WTC11 (cell line): ENCODE data around the gene MESD. TPM values are rescaled to one million over a fixed set of nuclear protein-coding genes. Genes with fewer than 3 reads are reported as not detected.

Experiments
- ATAC-seq: fragments of 200-7000 bp; cut with Tn5 transposase; 2 replicates; pipeline ENCODE4 v1.10.0; 2021; ENCODE audit warnings: mild to moderate bottlenecking, moderate library complexity
- CTCF ChIA-PET: fragments of 300-600 bp; sonication (Branson Sonifier 250); formaldehyde crosslinking; loops from one replicate; lab custom pipeline; 2021; ENCODE audit warnings: antibody characterized with exemption; lab: Charles Lee
- POLR2A ChIA-PET: fragments of 350-600 bp; sonication (Branson Sonifier 250); formaldehyde crosslinking; loops from one replicate; lab custom pipeline; 2021; ENCODE audit warnings: antibody characterized with exemption; lab: Charles Lee
- DNase-seq: peaks from one replicate; pipeline ENCODE4 v3.0.0; 2021; ENCODE audit warnings: low spot score
- H3K27ac Mint-ChIP-seq: 2 replicates; pipeline ENCODE4 v1.8.0; 2021; ENCODE audit warnings: mixed read lengths
- H3K27me3 Mint-ChIP-seq: 2 replicates; pipeline ENCODE4 v1.8.0; 2021; ENCODE audit warnings: low read depth, mild to moderate bottlenecking, moderate library complexity, mixed read lengths
- H3K36me3 Mint-ChIP-seq: 2 replicates; pipeline ENCODE4 v1.8.0; 2021; ENCODE audit warnings: mixed read lengths
- H3K4me1 Mint-ChIP-seq: 2 replicates; pipeline ENCODE4 v1.8.0; 2022; ENCODE audit warnings: mixed read lengths
- H3K4me3 Mint-ChIP-seq: 2 replicates; pipeline ENCODE4 v1.8.0; 2021; ENCODE audit warnings: mild to moderate bottlenecking, moderate library complexity, mixed read lengths
- H3K9me3 Mint-ChIP-seq: 2 replicates; pipeline ENCODE4 v1.8.0; 2021; ENCODE audit warnings: mixed read lengths
- E2F4 ChIP-seq: sonication (generic); formaldehyde crosslinking; IDR thresholded peaks from 2 replicates; pipeline ENCODE4 v1.8.1; 2022; ENCODE audit warnings: low read depth, mild to moderate bottlenecking, moderate library complexity, missing genetic modification reagents, borderline replicate concordance
- FOXK1 ChIP-seq: sonication (generic); formaldehyde crosslinking; IDR thresholded peaks from 2 replicates; pipeline ENCODE4 v1.8.0; 2022; ENCODE audit warnings: mild to moderate bottlenecking, moderate library complexity, missing genetic modification reagents
- GRHL2 ChIP-seq: fragments of 250-450 bp; sonication (Bioruptor Pico); IDR thresholded peaks from 2 replicates; pipeline ENCODE4 v1.8.0; 2022; ENCODE audit warnings: mild to moderate bottlenecking, moderate library complexity; ENCODE audit not compliant: insufficient replicate concordance, severe bottlenecking
- HMGXB4 ChIP-seq: sonication (generic); formaldehyde crosslinking; IDR thresholded peaks from 2 replicates; pipeline ENCODE4 v1.8.1; 2023; ENCODE audit warnings: mild to moderate bottlenecking, moderate library complexity, missing genetic modification reagents
- IRF1 ChIP-seq: sonication (generic); formaldehyde crosslinking; IDR thresholded peaks from 2 replicates; pipeline ENCODE4 v1.8.0; 2023; ENCODE audit warnings: missing genetic modification reagents
- IRF2 ChIP-seq: sonication (generic); formaldehyde crosslinking; IDR thresholded peaks from 2 replicates; pipeline ENCODE4 v1.8.0; 2022; ENCODE audit warnings: low read depth, missing genetic modification reagents, borderline replicate concordance
- MAX ChIP-seq: sonication (generic); formaldehyde crosslinking; IDR thresholded peaks from 2 replicates; pipeline ENCODE4 v1.8.0; 2022; ENCODE audit warnings: mild to moderate bottlenecking, missing genetic modification reagents
- PREB ChIP-seq: sonication (generic); formaldehyde crosslinking; IDR thresholded peaks from 2 replicates; pipeline ENCODE4 v1.8.1; 2022; ENCODE audit warnings: mild to moderate bottlenecking, missing genetic modification reagents, moderate library complexity, borderline replicate concordance
- RELA ChIP-seq: sonication (generic); formaldehyde crosslinking; IDR thresholded peaks from 2 replicates; pipeline ENCODE4 v1.8.1; 2022; ENCODE audit warnings: missing genetic modification reagents, mild to moderate bottlenecking, borderline replicate concordance
- SMAD4 ChIP-seq: sonication (generic); formaldehyde crosslinking; IDR thresholded peaks from 2 replicates; pipeline ENCODE4 v1.8.0; 2022; ENCODE audit warnings: mild to moderate bottlenecking, missing genetic modification reagents
- SOX15 ChIP-seq: fragments of 250-450 bp; sonication (Bioruptor Pico); IDR thresholded peaks from 2 replicates; pipeline ENCODE4 v1.9.0; 2021; ENCODE audit warnings: mild to moderate bottlenecking
- STAT6 ChIP-seq: sonication (generic); formaldehyde crosslinking; conservative IDR thresholded peaks from 2 replicates; pipeline ENCODE4 v1.8.1; 2023; ENCODE audit warnings: mild to moderate bottlenecking, low read depth, missing genetic modification reagents, moderate library complexity
- TEAD4 ChIP-seq: sonication (generic); formaldehyde crosslinking; IDR thresholded peaks from 2 replicates; pipeline ENCODE4 v1.8.0; 2022; ENCODE audit warnings: mild to moderate bottlenecking, missing genetic modification reagents
- TP53 ChIP-seq: sonication (generic); formaldehyde crosslinking; IDR thresholded peaks from 2 replicates; pipeline ENCODE4 v1.8.1; 2023; ENCODE audit warnings: mild to moderate bottlenecking, missing genetic modification reagents
- USF2 ChIP-seq: sonication (generic); formaldehyde crosslinking; IDR thresholded peaks from 2 replicates; pipeline ENCODE4 v1.8.1; 2023; ENCODE audit warnings: mild to moderate bottlenecking, missing genetic modification reagents, moderate library complexity
- ZBTB21 ChIP-seq: sonication (generic); formaldehyde crosslinking; IDR thresholded peaks from 2 replicates; pipeline ENCODE4 v1.8.1; 2023; ENCODE audit warnings: mild to moderate bottlenecking, missing genetic modification reagents, borderline replicate concordance
- ZBTB43 ChIP-seq: sonication (generic); formaldehyde crosslinking; IDR thresholded peaks from 2 replicates; pipeline ENCODE4 v1.8.1; 2023; ENCODE audit warnings: mild to moderate bottlenecking, missing genetic modification reagents
- ZNF219 ChIP-seq: sonication (generic); formaldehyde crosslinking; IDR thresholded peaks from 2 replicates; pipeline ENCODE4 v1.8.0; 2023; ENCODE audit warnings: missing genetic modification reagents, mild to moderate bottlenecking, borderline replicate concordance
- ZNF263 ChIP-seq: sonication (generic); formaldehyde crosslinking; IDR thresholded peaks from 2 replicates; pipeline ENCODE4 v1.8.1; 2022; ENCODE audit warnings: low read depth, mild to moderate bottlenecking, moderate library complexity, missing genetic modification reagents
- ZNF532 ChIP-seq: fragments of 250-450 bp; sonication (Bioruptor Pico); IDR thresholded peaks from 2 replicates; pipeline ENCODE4 v1.9.0; 2021; ENCODE audit warnings: mild to moderate bottlenecking, borderline replicate concordance
- total RNA-seq: library from RNA; stranded (reverse); gene quantifications from 3 replicates; pipeline ENCODE4 v1.2.3, GENCODE V29; 2021

The MESD gene
- total RNA-seq, 1 experiment from 2014 or later: 28.3 TPM

- TF ChIP-seq ZNF532 (no peak), USF2 (no peak), ZNF219 (CRISPR knock-in tag) (no peak), TP53 (no peak), SOX15 (CRISPR knock-in tag) (no peak), ZNF263 (CRISPR knock-in tag) (no peak), ZBTB43 (CRISPR knock-in tag) (no peak), PREB (no peak)
These were observed 63.5 kb downstream of the MESD start (continued) for GRCh38 chr15:80926126-80926525.

GRCh38 chr15:80925597-80926059, 64.0 kb downstream of the MESD start:
- no peak overlapping the region for H3K4me3 Mint-ChIP-seq
- no peaks in the 10 kb centered on the region for H3K36me3 Mint-ChIP-seq
- no peaks in the 10 kb centered on the region for H3K9me3 Mint-ChIP-seq
- H3K27me3 Mint-ChIP-seq: no peaks in the 10 kb centered on the region
- DNase-seq: no peak
- H3K4me1 Mint-ChIP-seq: no peaks in the 10 kb centered on the region
- no peak for ATAC-seq
- no peak overlapping the region for H3K27ac Mint-ChIP-seq
- ChIA-PET CTCF (interaction anchor here (0.9 kb wide), 1 partner anchor 341 kb away, joined by 3 read pairs; no protein-coding TSS in a partner anchor), POLR2A (no interaction called here)
- TF ChIP-seq TEAD4 (CRISPR knock-in tag) (no peak), HMGXB4 (no peak), TP53 (no peak), E2F4 (CRISPR knock-in tag) (no peak), STAT6 (no peak), ZBTB21 (CRISPR knock-in tag) (no peak), RELA (CRISPR knock-in tag) (no peak), IRF1 (no peak), FOXK1 (CRISPR knock-in tag) (no peak), GRHL2 (CRISPR knock-in tag) (no peak), MAX (no peak), SMAD4 (CRISPR knock-in tag) (no peak), IRF2 (CRISPR knock-in tag) (no peak)
